Parathyroid adenoma (tissue), 2 donors: ENCODE data around the gene FADS1.

Source experiments
- H2AFZ ChIP-seq: fragments of 300-600 bp; sonication (generic); one replicate; pipeline ENCODE4 v1.7.0; 2017; ENCODE audit warnings: antibody characterized with exemption, mild to moderate bottlenecking
- H3K27ac ChIP-seq: fragments of 300-600 bp; sonication (generic); one replicate; pipeline ENCODE4 v1.7.0; 2017
- H3K27me3 ChIP-seq: fragments of 300-600 bp; sonication (generic); one replicate; pipeline ENCODE4 v1.7.0; 2017; ENCODE audit warnings: low read length; ENCODE audit not compliant: control insufficient read depth, insufficient read depth
- H3K36me3 ChIP-seq: fragments of 300-600 bp; sonication (generic); one replicate; pipeline ENCODE4 v1.7.0; 2017; ENCODE audit warnings: low read length; ENCODE audit not compliant: control insufficient read depth, insufficient read depth
- H3K4me1 ChIP-seq: fragments of 300-600 bp; sonication (generic); one replicate; pipeline ENCODE4 v1.7.0; 2017; ENCODE audit warnings: control low read depth
- H3K4me2 ChIP-seq: fragments of 300-600 bp; sonication (generic); one replicate; pipeline ENCODE4 v1.7.0; 2017; ENCODE audit warnings: low read length
- H3K4me3 ChIP-seq: fragments of 300-600 bp; sonication (generic); one replicate; pipeline ENCODE4 v1.7.0; 2017; ENCODE audit warnings: low read depth, low read length
- H3K79me2 ChIP-seq: fragments of 300-600 bp; sonication (generic); one replicate; pipeline ENCODE4 v1.7.0; 2017; ENCODE audit warnings: control low read depth
- H3K9ac ChIP-seq: fragments of 300-600 bp; sonication (generic); one replicate; pipeline ENCODE4 v1.7.0; 2017; ENCODE audit warnings: mild to moderate bottlenecking
- H3K9me3 ChIP-seq: fragments of 300-600 bp; sonication (generic); one replicate; pipeline ENCODE4 v1.7.0; 2017; ENCODE audit warnings: low read length; ENCODE audit not compliant: control insufficient read depth
- TF ChIP-seq, protein P1 (sequence below): fragments of 300-600 bp; sonication (generic); IDR thresholded peaks from one replicate; pipeline ENCODE4 v1.7.0; 2017; ENCODE audit warnings: antibody characterized with exemption, mild to moderate bottlenecking
- donor health status: primary hyperparathyroidism.

Gene FADS1

DNA sequence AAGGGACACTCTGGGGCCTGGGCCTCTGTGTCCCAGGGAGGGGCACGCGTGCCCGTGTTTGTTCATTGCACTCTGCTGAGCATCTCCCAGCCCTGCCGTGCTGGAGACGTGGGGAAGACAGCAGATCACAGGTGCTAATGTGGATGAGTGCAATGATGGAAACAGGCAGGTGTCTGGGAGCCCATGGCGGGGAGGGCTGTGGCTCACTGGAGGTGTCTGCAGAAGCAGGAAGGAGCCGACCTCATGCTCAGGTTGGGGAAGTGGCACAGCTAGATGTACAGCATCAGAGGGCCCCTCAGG lies 32.3 kb downstream of the FADS1 start:
- no peak overlapping the region for H3K27ac ChIP-seq
- H3K36me3 ChIP-seq: no peaks in the 10 kb centered on the region
- H2AFZ ChIP-seq: no peak overlapping the region
- H3K9ac ChIP-seq: no peak overlapping the region
- H3K4me2 ChIP-seq: no peak overlapping the region
- H3K4me3 ChIP-seq: no peak overlapping the region
- H3K4me1 ChIP-seq: no peaks in the 10 kb centered on the region
- no peaks in the 10 kb centered on the region for H3K79me2 ChIP-seq
- H3K9me3 ChIP-seq: no peaks in the 10 kb centered on the region
- no peaks in the 10 kb centered on the region for H3K27me3 ChIP-seq
- TF ChIP-seq, protein P1, sequence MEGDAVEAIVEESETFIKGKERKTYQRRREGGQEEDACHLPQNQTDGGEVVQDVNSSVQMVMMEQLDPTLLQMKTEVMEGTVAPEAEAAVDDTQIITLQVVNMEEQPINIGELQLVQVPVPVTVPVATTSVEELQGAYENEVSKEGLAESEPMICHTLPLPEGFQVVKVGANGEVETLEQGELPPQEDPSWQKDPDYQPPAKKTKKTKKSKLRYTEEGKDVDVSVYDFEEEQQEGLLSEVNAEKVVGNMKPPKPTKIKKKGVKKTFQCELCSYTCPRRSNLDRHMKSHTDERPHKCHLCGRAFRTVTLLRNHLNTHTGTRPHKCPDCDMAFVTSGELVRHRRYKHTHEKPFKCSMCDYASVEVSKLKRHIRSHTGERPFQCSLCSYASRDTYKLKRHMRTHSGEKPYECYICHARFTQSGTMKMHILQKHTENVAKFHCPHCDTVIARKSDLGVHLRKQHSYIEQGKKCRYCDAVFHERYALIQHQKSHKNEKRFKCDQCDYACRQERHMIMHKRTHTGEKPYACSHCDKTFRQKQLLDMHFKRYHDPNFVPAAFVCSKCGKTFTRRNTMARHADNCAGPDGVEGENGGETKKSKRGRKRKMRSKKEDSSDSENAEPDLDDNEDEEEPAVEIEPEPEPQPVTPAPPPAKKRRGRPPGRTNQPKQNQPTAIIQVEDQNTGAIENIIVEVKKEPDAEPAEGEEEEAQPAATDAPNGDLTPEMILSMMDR: no peak

DNA sequence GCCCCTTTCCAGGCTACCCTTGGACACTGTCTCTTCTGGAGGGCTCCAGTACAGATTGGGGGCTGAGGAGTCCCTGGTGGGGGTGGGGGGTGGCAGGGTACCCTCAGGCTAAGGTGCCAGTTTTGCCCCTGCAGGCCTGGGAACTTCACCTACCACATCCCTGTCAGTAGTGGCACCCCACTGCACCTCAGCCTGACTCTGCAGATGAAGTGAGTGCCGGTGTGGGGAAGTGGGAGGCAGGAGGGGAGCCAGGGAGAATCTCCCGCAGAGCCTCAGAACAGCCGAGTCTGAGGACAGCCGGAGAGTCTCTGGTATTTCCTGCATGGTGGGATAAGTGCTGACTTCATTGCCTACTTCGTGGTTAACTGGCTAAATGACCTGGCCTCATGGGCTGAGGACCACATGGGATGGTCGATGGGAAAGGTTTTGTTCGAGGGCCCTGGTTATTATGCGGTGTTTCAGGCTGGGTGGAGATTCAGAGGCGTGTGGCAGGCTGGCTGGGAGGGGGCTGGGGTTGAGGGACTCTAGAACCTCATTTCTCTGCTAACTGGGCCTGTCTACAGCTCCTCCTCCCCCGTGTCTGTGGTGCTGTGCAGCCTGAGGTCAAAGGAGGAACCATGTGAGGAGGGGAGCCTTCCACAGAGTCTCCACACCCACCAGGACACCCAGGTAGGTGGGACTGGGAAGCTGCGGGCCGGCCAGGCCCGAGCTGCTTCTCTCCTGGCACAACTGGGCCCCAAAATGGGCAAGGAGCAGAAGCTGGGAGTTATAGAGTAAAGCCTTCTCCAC lies 32.9 kb downstream of the FADS1 start:
- Histone ChIP-seq H2AFZ (no peak overlapping the region), H3K9ac (no peak overlapping the region), H3K27ac (no peak overlapping the region), H3K4me3 (no peak overlapping the region), H3K36me3 (no peaks in the 10 kb centered on the region), H3K9me3 (no peaks in the 10 kb centered on the region), H3K4me2 (no peak overlapping the region), H3K4me1 (no peaks in the 10 kb centered on the region), H3K79me2 (no peaks in the 10 kb centered on the region), H3K27me3 (no peaks in the 10 kb centered on the region)
- TF ChIP-seq, protein P1: no peak

DNA sequence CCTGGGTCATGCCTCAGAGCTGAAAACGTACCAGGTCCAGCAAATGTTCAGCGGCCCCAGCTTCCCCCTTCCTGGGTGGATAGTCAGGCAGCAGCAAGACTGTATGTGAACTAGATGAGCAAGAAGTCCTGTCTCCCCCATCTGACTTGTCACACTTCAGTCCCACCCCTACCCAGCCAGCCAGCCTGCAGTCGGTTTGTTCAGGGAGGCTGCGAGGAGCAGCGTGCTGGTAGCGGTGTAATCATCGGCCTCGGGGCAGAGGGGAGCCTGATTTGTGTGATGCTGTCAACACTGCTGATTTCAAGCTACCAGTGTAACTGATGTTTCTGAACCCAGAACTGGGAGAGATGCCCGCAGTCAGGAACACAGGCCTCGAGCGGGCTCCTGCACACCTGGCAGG lies 34.0 kb downstream of the FADS1 start:
- Histone ChIP-seq H3K79me2 (no peaks in the 10 kb centered on the region), H3K27ac (no peak overlapping the region), H3K4me2 (no peak overlapping the region), H3K4me3 (no peak overlapping the region), H3K36me3 (no peaks in the 10 kb centered on the region), H3K9ac (no peak overlapping the region), H3K9me3 (no peaks in the 10 kb centered on the region), H3K4me1 (no peaks in the 10 kb centered on the region), H3K27me3 (no peaks in the 10 kb centered on the region), H2AFZ (no peak overlapping the region)
- TF ChIP-seq, protein P1: no peak

DNA sequence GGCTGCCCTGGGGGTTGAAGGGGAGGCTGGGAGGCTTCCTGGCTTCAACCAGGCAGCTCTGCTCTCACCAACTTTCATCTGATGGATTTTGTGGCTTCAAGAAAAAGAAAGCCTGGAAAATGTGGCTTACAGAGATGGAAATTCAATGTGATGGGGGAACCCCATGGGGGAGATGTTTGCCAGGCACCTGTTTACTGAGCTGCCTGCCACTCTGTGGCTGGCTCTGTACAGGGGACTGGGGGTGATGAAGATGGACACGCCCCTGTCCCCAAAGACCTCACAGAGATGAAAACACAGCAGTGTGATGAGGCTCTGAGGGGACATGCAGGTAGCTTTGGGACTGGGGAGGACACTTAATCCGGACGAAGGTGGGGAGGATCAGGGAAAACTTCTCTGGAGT lies 34.5 kb downstream of the FADS1 start:
- Histone ChIP-seq H2AFZ (no peak overlapping the region), H3K9me3 (no peaks in the 10 kb centered on the region), H3K9ac (no peak overlapping the region), H3K4me3 (no peak overlapping the region), H3K4me1 (no peaks in the 10 kb centered on the region), H3K27me3 (no peaks in the 10 kb centered on the region), H3K36me3 (no peaks in the 10 kb centered on the region), H3K4me2 (no peak overlapping the region), H3K79me2 (no peaks in the 10 kb centered on the region), H3K27ac (no peak overlapping the region)
- TF ChIP-seq, protein P1: no peak

DNA sequence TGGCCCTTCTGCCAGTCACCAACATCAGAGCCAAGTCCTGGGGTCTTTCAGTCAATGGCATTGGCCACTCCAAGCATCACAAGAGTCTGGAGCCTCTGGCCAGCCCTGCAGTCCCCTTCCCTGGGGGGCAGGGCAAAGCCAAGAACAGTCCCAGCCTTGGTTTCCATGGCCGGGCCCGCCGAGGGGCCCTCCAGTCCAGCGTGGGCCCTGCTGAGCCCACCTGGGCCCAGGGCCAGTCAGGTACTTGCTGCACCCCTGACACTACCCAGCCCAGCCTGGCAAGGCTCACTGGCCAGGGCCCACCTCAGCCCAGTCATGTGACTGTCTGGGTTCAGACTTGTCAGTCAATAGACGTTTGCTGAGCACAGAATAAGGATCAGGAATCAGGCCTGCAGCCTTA lies 35.2 kb downstream of the FADS1 start:
- Histone ChIP-seq H3K4me2 (no peak overlapping the region), H2AFZ (no peak overlapping the region), H3K9me3 (no peaks in the 10 kb centered on the region), H3K36me3 (no peaks in the 10 kb centered on the region), H3K4me1 (no peaks in the 10 kb centered on the region), H3K27ac (no peak overlapping the region), H3K9ac (no peak overlapping the region), H3K79me2 (no peaks in the 10 kb centered on the region), H3K4me3 (no peak overlapping the region), H3K27me3 (no peaks in the 10 kb centered on the region)
- TF ChIP-seq, protein P1: no peak
